ENCODE data around the gene SCP2D1.

DNA sequence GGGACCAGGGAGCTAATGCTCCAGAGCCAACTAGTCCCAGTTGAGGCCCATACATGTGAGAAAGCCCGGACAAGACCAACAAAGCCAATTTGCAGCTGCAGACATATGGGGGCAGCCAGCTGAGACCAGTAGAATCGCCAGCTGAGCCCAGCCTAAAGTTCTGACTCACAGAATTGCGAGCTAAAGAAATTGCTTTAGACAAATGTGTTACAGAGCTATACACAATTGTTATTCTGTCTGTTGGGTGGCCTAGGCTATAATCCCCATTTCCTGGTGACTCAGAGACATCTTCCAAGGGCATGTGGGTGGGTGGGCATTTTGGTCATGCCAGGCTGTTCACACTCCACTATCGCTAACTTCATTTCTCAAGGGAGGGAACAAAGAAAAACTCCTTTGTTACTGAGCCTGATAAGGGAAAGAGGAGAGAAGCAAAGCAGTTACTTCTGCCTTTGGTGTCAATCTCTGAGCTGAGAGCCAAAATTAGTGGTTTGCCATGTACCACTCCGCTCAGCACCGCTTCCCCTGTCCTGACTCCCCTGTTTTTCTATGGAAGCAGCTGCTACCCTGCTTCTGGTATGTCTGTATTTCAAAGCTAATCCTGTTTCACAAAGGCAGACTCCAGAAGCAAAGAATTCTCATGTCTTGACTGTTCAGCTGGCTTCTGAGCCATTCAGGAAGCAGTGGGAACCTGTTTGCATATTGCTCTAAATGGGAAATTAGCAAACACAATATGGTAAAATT, 26.1 kb downstream of the SCP2D1 start:
- TF ChIP-seq, protein P1, sequence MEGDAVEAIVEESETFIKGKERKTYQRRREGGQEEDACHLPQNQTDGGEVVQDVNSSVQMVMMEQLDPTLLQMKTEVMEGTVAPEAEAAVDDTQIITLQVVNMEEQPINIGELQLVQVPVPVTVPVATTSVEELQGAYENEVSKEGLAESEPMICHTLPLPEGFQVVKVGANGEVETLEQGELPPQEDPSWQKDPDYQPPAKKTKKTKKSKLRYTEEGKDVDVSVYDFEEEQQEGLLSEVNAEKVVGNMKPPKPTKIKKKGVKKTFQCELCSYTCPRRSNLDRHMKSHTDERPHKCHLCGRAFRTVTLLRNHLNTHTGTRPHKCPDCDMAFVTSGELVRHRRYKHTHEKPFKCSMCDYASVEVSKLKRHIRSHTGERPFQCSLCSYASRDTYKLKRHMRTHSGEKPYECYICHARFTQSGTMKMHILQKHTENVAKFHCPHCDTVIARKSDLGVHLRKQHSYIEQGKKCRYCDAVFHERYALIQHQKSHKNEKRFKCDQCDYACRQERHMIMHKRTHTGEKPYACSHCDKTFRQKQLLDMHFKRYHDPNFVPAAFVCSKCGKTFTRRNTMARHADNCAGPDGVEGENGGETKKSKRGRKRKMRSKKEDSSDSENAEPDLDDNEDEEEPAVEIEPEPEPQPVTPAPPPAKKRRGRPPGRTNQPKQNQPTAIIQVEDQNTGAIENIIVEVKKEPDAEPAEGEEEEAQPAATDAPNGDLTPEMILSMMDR (IDR thresholded peaks at IDR 0.05) = no peak
- TF ChIP-seq POLR2A (IDR thresholded peaks at IDR 0.05) = no peak
